Panc1 (cell line): ENCODE data around the gene PDE4B. TPM values are rescaled to one million over a fixed set of nuclear protein-coding genes. Genes with fewer than 3 reads are reported as not detected.

Source experiments
- ATAC-seq: fragments of 200-7000 bp; cut with Tn5 transposase; 2 replicates; pipeline ENCODE4 v1.9.1; 2020; ENCODE audit warnings: mild to moderate bottlenecking, moderate library complexity
- BruUV-seq: library from RNA; stranded (reverse); fragments of 400-500 nt; replicated peaks from 2 replicates; lab custom pipeline; 2021; lab: Mats Ljungman, UMichigan
- CTCF ChIA-PET: fragments of 300-600 bp; sonication (Branson Sonifier 250); formaldehyde crosslinking; loops from one replicate; lab custom pipeline; 2022; ENCODE audit warnings: antibody characterized with exemption; lab: Charles Lee
- POLR2A ChIA-PET: fragments of 300-600 bp; sonication (Branson Sonifier 250); formaldehyde crosslinking; loops from one replicate; lab custom pipeline; 2022; ENCODE audit warnings: antibody characterized with exemption; lab: Charles Lee
- DNase-seq: peaks from one replicate; pipeline ENCODE4 v3.0.0-alpha.2; 2010; ENCODE audit warnings: low read depth, low spot score
- H3K27ac ChIP-seq: 2 replicates; pipeline ENCODE4 v1.5.1; 2011; ENCODE audit warnings: mild to moderate bottlenecking, low read length, inconsistent platforms
- H3K27me3 ChIP-seq: fragments of 200-500 bp; sonication (Bioruptor generic); 2 replicates; pipeline ENCODE4 v1.6.0; 2014; ENCODE audit warnings: low read length, inconsistent platforms; ENCODE audit not compliant: control insufficient read depth, insufficient read depth
- H3K36me3 ChIP-seq: fragments of 200-500 bp; sonication (Bioruptor generic); 2 replicates; pipeline ENCODE4 v1.5.1; 2014; ENCODE audit warnings: inconsistent platforms, mild to moderate bottlenecking, low read length, moderate library complexity; ENCODE audit not compliant: control insufficient read depth, insufficient read depth
- H3K4me1 ChIP-seq: 2 replicates; pipeline ENCODE4 v1.5.1; 2011; ENCODE audit warnings: inconsistent platforms, mild to moderate bottlenecking, low read length, moderate library complexity; ENCODE audit not compliant: control insufficient read depth, insufficient read depth
- H3K4me3 ChIP-seq, 2 experiments: 2 replicates each; pipeline ENCODE4 v1.5.1; 2011 to 2012; ENCODE audit warnings: low read depth in 2 of 2, low read length in 2 of 2, mild to moderate bottlenecking in 2 of 2, inconsistent platforms in 1 of 2, moderate library complexity in 1 of 2
- H3K9me3 ChIP-seq: fragments of 200-500 bp; sonication (Bioruptor generic); 2 replicates; pipeline ENCODE4 v1.5.1; 2014; ENCODE audit warnings: low read depth, mild to moderate bottlenecking, inconsistent platforms, low read length, moderate library complexity; ENCODE audit not compliant: control insufficient read depth, insufficient read depth
- POLR2AphosphoS5 ChIP-seq: IDR thresholded peaks from 2 replicates; pipeline ENCODE4 v1.6.1; 2012; ENCODE audit warnings: mild to moderate bottlenecking, low read depth, low read length, moderate library complexity
- REST ChIP-seq, 2 experiments: IDR thresholded peaks; 2 replicates each; pipeline ENCODE4 v1.6.1; 2011 to 2012; ENCODE audit warnings: low read depth in 2 of 2, control low read depth in 1 of 2, low read length in 1 of 2, mild to moderate bottlenecking in 1 of 2, moderate library complexity in 1 of 2; ENCODE audit not compliant: insufficient read depth in 1 of 2
- SIN3A ChIP-seq: IDR thresholded peaks from 2 replicates; pipeline ENCODE4 v1.6.1; 2012; ENCODE audit warnings: low read depth, mild to moderate bottlenecking, low read length, moderate library complexity, borderline replicate concordance; ENCODE audit not compliant: insufficient read depth
- TCF7L2 ChIP-seq: IDR thresholded peaks from 2 replicates; pipeline ENCODE4 v1.6.1; 2011; ENCODE audit warnings: mild to moderate bottlenecking, low read depth, low read length, inconsistent platforms
- in situ Hi-C: cut with HindIII; loops from 2 replicates; pipeline ENCODE4 v1.10.0; 2016; ENCODE audit warnings: low sequenced_read_pairs, low pct_unique_long_range_greater_than_20kb
- intact Hi-C: fragments of 100-400 bp; cut with micrococcal nuclease; formaldehyde crosslinking; loops from one replicate; pipeline ENCODE4 v1.10.0; 2022; ENCODE audit not compliant: unreplicated experiment
- total RNA-seq: library from RNA; stranded (reverse); gene quantifications from one replicate; pipeline ENCODE4 v1.2.1, GENCODE V29; 2021; ENCODE audit not compliant: unreplicated experiment
- TF ChIP-seq, protein P1 (sequence below): fragments of 450-650 bp; IDR thresholded peaks from 2 replicates; pipeline ENCODE4 v1.5.1; 2017; ENCODE audit warnings: mild to moderate bottlenecking

PDE4B gene
- total RNA-seq, 1 experiment from 2014 or later, result 0.26 TPM

DNA sequence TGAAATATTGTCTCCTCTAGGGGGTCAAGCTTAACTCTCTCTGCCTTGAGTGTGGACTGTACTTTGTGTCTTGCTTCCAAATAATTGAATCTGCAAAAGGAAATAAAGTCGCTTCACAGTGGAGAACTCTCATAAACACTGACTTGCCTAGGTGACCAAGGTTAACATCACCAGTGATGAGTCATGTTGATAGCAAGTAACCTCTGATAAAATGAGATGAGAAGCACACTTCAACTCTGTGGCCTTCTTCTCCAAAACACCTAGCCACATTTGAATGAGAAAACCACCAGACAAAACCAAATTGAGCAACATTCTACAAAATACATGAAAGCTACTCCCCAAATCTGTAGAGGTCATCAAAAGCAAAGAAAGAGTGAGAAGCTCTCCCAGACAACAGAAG is 37.6 kb downstream of the PDE4B start:
- no TSS peak for BruUV-seq
- POLR2A ChIA-PET, result no interaction called here
- Histone ChIP-seq H3K9me3 (no peaks in the 10 kb centered on the region), H3K27ac (no peak overlapping the region), H3K27me3 (no peaks in the 10 kb centered on the region), H3K36me3 (no peaks in the 10 kb centered on the region), H3K4me1 (no peaks in the 10 kb centered on the region), H3K4me3 (no peak overlapping the region)
- DNase-seq (no peak), ATAC-seq (no peak)
- in situ Hi-C loops, result no loop called here
- TF ChIP-seq TCF7L2 (no peak), REST (IDR thresholded peaks at IDR 0.05; ENCODE audit: insufficient read depth in 1 of 2, low read depth in 2 of 2, low read length in 1 of 2) (no peak), SIN3A (no peak), POLR2AphosphoS5 (no peak)
- TF ChIP-seq, protein P1, sequence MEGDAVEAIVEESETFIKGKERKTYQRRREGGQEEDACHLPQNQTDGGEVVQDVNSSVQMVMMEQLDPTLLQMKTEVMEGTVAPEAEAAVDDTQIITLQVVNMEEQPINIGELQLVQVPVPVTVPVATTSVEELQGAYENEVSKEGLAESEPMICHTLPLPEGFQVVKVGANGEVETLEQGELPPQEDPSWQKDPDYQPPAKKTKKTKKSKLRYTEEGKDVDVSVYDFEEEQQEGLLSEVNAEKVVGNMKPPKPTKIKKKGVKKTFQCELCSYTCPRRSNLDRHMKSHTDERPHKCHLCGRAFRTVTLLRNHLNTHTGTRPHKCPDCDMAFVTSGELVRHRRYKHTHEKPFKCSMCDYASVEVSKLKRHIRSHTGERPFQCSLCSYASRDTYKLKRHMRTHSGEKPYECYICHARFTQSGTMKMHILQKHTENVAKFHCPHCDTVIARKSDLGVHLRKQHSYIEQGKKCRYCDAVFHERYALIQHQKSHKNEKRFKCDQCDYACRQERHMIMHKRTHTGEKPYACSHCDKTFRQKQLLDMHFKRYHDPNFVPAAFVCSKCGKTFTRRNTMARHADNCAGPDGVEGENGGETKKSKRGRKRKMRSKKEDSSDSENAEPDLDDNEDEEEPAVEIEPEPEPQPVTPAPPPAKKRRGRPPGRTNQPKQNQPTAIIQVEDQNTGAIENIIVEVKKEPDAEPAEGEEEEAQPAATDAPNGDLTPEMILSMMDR, result no peak
- CTCF ChIA-PET, result no interaction called here
- intact Hi-C loops, result no loop called here

- ChIA-PET CTCF (no interaction called here), POLR2A (no interaction called here)
- no peaks in the 10 kb centered on the region for H3K36me3 ChIP-seq
- DNase-seq (no peak), ATAC-seq (no peak)
- no TSS peak for BruUV-seq
- TF ChIP-seq TCF7L2 (no peak), REST (IDR thresholded peaks at IDR 0.05; ENCODE audit: insufficient read depth in 1 of 2, low read depth in 2 of 2, low read length in 1 of 2) (no peak), POLR2AphosphoS5 (no peak), SIN3A (no peak)
- TF ChIP-seq, protein P1, result no peak
- H3K4me3 ChIP-seq, result no peak overlapping the region
- no peak overlapping the region for H3K27ac ChIP-seq
- intact Hi-C loops, result no loop called here
- no peaks in the 10 kb centered on the region for H3K9me3 ChIP-seq
- no peaks in the 10 kb centered on the region for H3K27me3 ChIP-seq
- H3K4me1 ChIP-seq, result no peaks in the 10 kb centered on the region
- in situ Hi-C loops, result no loop called here
Observed at GRCh38 chr1:65832296-65832695, 39.6 kb downstream of the PDE4B start.
